Esophagus squamous epithelium (tissue), 4 donors: ENCODE results near the gene NDST1.

Experiments
- POLR2A ChIP-seq, 4 donors: fragments of 450-650 bp; IDR thresholded peaks; one replicate each; pipeline ENCODE4 v1.6.1; 2017; ENCODE audit warnings: antibody characterized with exemption in 4 of 4, mild to moderate bottlenecking in 4 of 4, moderate library complexity in 3 of 4
- TF ChIP-seq, protein P1 (sequence below), 6 experiments: fragments of 450-650 bp in 4 of 6; fragments of 200-600 bp in 2 of 6; sonication (generic) in 2 of 6; IDR thresholded peaks; one replicate each; pipeline ENCODE4 v1.5.1; 2016 to 2019; ENCODE audit warnings: antibody characterized with exemption in 6 of 6, mild to moderate bottlenecking in 4 of 6, moderate library complexity in 4 of 6

DNA sequence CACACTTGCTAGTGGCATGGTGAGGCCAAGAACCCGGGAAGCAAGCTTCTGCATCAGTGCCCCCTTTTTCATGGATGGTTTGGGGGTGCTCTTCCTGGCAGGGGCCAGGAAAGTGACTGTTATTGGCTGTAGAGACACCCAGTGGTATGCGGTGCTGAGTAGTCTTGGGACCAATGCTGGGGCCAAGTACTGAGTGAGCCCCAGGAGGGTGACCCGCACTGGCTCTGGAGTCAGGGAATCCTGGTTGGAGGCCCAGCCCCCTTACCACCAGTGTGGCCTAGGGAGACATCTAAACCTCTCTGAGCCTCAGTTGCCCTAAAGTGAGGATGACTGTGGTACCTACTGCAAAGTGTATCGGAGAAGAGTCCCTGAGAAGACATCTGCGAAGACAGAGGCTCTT is 91.3 kb downstream of the NDST1 start:
- no peak for TF ChIP-seq POLR2A (IDR thresholded peaks at IDR 0.05)
- TF ChIP-seq, protein P1, sequence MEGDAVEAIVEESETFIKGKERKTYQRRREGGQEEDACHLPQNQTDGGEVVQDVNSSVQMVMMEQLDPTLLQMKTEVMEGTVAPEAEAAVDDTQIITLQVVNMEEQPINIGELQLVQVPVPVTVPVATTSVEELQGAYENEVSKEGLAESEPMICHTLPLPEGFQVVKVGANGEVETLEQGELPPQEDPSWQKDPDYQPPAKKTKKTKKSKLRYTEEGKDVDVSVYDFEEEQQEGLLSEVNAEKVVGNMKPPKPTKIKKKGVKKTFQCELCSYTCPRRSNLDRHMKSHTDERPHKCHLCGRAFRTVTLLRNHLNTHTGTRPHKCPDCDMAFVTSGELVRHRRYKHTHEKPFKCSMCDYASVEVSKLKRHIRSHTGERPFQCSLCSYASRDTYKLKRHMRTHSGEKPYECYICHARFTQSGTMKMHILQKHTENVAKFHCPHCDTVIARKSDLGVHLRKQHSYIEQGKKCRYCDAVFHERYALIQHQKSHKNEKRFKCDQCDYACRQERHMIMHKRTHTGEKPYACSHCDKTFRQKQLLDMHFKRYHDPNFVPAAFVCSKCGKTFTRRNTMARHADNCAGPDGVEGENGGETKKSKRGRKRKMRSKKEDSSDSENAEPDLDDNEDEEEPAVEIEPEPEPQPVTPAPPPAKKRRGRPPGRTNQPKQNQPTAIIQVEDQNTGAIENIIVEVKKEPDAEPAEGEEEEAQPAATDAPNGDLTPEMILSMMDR (IDR thresholded peaks at IDR 0.05), result no peak
